Fibroblast of skin of left quadriceps (primary cell): ENCODE measurements around the gene LPIN3.
A peak's percentile ranks its signal among the peaks of the same experiment; 100 is the strongest.

Experiments used
- DNase-seq, 2 experiments: peaks; one replicate each; pipeline ENCODE4 v3.0.0-alpha.2; 2013; ENCODE audit warnings: low read depth in 2 of 2

Gene LPIN3

GRCh38 chr20:41320441-41320840 lies 20.2 kb upstream of the LPIN3 start:
- DNase-seq: no peak

- no peak for DNase-seq
Observed at GRCh38 chr20:41320976-41321375, 19.6 kb upstream of the LPIN3 start.

- no peak for DNase-seq
Observed at GRCh38 chr20:41327178-41327577, 13.4 kb upstream of the LPIN3 start.

- DNase-seq: peak; percentile 95 to 96
Observed at GRCh38 chr20:41329435-41330342, 10.9 kb upstream of the LPIN3 start.

GRCh38 chr20:41330343-41330720 lies 10.3 kb upstream of the LPIN3 start:
- DNase-seq: peak in 1 of 2 experiments; percentile 34

- no peak for DNase-seq
Observed at GRCh38 chr20:41330941-41331340, 9.7 kb upstream of the LPIN3 start.

- no peak for DNase-seq
Observed at GRCh38 chr20:41331731-41332130, 8.9 kb upstream of the LPIN3 start.

- no peak for DNase-seq
Observed at GRCh38 chr20:41334036-41334435, 6.6 kb upstream of the LPIN3 start.

- DNase-seq: no peak
Observed at GRCh38 chr20:41334443-41335421, 5.9 kb upstream of the LPIN3 start.

GRCh38 chr20:41335591-41335990 lies 5.0 kb upstream of the LPIN3 start:
- DNase-seq: no peak

GRCh38 chr20:41336711-41337492 lies 3.7 kb upstream of the LPIN3 start:
- no peak for DNase-seq

GRCh38 chr20:41339957-41340326 lies 679 bp upstream of the LPIN3 start:
- DNase-seq: peak in 1 of 2 experiments; percentile 26

GRCh38 chr20:41342474-41343464 lies 2.1 kb downstream of the LPIN3 start:
- no peak for DNase-seq

- DNase-seq: no peak
Observed at GRCh38 chr20:41344477-41344876, 3.9 kb downstream of the LPIN3 start.

- no peak for DNase-seq
Observed at GRCh38 chr20:41344938-41345728, 4.5 kb downstream of the LPIN3 start.

- no peak for DNase-seq
Observed at GRCh38 chr20:41345729-41346067, 5.1 kb downstream of the LPIN3 start.

- DNase-seq: peak in 1 of 2 experiments; percentile 4
Observed at GRCh38 chr20:41347523-41348429, 7.2 kb downstream of the LPIN3 start.

- no peak for DNase-seq
Observed at GRCh38 chr20:41348430-41349172, 8.0 kb downstream of the LPIN3 start.
